Measurements from ENCODE around the gene MSH2.

Gene MSH2

DNA sequence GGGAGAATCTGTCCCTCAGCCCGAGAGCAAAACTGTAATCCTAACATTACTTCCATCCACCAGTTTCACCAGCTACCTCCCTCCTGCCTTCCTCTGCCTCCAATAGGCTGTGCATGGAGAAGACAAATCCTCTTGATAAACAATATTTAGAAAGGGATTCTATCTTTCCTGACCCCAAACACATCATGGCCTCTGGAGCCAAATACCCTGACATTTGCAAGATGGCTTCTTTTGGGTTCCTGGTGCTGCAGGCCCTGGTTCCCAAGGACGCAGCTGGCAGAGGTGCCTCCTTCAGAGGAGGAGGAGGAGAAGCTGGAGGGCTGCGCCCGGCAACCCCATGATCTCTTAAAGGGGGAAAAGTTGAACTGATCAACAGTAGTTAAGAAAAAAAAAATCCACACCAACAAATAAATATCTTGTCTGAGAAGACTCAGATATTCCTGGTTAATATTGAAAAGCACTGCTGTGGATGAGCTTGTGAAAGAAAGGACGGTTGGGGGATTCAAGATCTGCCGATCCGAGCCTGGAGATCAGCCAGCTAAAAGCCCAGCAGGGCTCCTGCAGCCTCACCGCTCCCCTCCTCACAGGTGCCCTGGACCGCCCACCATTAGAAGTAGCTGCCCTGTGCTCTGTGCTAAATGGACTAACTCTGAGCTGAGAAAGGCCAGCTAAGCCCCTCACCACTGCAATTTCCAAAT lies 116.8 kb downstream of the MSH2 start:
- peaks cover 14% of the 10 kb centered on the region; the same call in 1 of the 2 replicates for H3K27me3 ChIP-seq (ENCODE audit: control insufficient read depth, insufficient read depth, low read length)
- no peak overlapping the region for H3K27ac ChIP-seq (ENCODE audit: low read depth, low read length)
- no peak overlapping the region for H3K4me3 ChIP-seq (ENCODE audit: low read depth, low read length)
- no peaks in the 10 kb centered on the region; the same call in 1 of the 2 replicates for H3K36me3 ChIP-seq (ENCODE audit: control insufficient read depth, insufficient read depth, low read length)
- H3K9ac ChIP-seq (ENCODE audit: low read depth, low read length): no peak overlapping the region
- H3K9me3 ChIP-seq (ENCODE audit: control insufficient read depth, insufficient read depth, low read length): no peaks in the 10 kb centered on the region
- H3K4me1 ChIP-seq (ENCODE audit: control insufficient read depth, insufficient read depth, low read length): peaks cover 23% of the 10 kb centered on the region

DNA sequence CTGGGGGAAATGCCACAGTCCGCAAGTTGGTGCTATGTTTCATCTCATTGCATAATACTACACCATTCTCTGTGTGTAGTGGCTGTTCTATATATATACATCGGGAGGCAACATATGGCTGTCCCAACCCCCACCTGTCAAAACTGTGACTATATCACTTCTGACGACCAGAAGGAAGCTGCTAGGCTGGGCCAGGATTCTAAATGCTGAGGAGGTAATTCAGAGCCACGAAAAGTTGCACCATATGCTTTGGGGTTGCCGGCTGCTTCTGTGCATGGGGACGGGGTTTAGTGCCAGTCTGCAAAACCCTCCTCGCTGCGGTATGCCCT lies 117.3 kb downstream of the MSH2 start:
- H3K27me3 ChIP-seq (ENCODE audit: control insufficient read depth, insufficient read depth, low read length): peaks cover 14% of the 10 kb centered on the region; the same call in 1 of the 2 replicates
- H3K9me3 ChIP-seq (ENCODE audit: control insufficient read depth, insufficient read depth, low read length): no peaks in the 10 kb centered on the region
- H3K9ac ChIP-seq (ENCODE audit: low read depth, low read length): no peak overlapping the region
- no peak overlapping the region for H3K27ac ChIP-seq (ENCODE audit: low read depth, low read length)
- no peaks in the 10 kb centered on the region; the same call in 1 of the 2 replicates for H3K36me3 ChIP-seq (ENCODE audit: control insufficient read depth, insufficient read depth, low read length)
- H3K4me1 ChIP-seq (ENCODE audit: control insufficient read depth, insufficient read depth, low read length): peaks cover 23% of the 10 kb centered on the region
- no peak overlapping the region; the same call in 1 of the 2 replicates for H3K4me3 ChIP-seq (ENCODE audit: low read depth, low read length)

DNA sequence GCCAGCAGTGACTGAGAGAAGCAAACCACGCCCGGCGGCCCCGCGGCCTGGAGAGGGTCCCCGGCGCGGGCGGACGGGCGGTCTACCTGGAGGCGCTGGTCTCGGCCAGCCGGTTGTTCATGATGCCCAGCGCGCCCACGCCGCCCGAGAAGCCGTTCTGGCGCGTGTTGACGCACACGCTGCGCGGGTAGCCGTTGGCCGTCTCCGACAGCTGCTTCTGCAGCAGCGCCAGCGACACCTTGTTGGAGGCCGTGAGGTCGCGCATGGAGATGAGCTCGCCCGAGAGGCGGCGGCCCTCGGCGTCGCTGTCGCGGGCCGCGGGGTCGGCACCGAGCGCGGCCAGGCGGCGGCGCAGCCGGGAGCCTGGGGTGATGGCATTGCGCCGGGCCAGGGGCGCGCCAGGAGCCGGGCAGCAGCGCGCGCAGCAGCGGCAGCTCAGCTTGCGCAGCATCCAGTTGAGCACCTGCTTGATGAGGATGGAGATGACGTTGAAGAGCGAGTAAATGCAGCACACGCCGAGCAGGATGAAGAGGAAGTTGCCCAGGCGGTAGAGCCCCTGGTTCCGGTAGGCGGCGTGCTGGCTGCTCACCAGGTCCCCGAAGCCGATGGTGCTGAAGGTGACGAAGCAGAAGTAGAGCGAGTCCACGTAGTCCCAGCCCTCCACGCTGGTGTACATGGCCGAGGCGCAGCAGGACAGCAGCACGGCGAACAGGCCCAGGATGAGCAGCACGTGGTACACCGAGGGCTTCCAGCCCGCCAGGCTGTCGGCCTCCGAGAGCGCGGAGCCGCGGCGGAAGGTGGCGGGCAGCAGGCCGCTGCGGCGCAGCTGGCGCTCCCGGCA lies 118.1 kb downstream of the MSH2 start:
- Histone ChIP-seq H3K4me3 (ENCODE audit: low read depth, low read length) (peak overlapping the region; percentile 42; the same call in 1 of the 2 replicates), H3K36me3 (ENCODE audit: control insufficient read depth, insufficient read depth, low read length) (no peaks in the 10 kb centered on the region; the same call in 1 of the 2 replicates), H3K27ac (ENCODE audit: low read depth, low read length) (no peak overlapping the region), H3K27me3 (ENCODE audit: control insufficient read depth, insufficient read depth, low read length) (peaks cover 14% of the 10 kb centered on the region; the same call in 1 of the 2 replicates), H3K4me1 (ENCODE audit: control insufficient read depth, insufficient read depth, low read length) (peaks cover 19% of the 10 kb centered on the region), H3K9me3 (ENCODE audit: control insufficient read depth, insufficient read depth, low read length) (no peaks in the 10 kb centered on the region), H3K9ac (ENCODE audit: low read depth, low read length) (no peak overlapping the region)

DNA sequence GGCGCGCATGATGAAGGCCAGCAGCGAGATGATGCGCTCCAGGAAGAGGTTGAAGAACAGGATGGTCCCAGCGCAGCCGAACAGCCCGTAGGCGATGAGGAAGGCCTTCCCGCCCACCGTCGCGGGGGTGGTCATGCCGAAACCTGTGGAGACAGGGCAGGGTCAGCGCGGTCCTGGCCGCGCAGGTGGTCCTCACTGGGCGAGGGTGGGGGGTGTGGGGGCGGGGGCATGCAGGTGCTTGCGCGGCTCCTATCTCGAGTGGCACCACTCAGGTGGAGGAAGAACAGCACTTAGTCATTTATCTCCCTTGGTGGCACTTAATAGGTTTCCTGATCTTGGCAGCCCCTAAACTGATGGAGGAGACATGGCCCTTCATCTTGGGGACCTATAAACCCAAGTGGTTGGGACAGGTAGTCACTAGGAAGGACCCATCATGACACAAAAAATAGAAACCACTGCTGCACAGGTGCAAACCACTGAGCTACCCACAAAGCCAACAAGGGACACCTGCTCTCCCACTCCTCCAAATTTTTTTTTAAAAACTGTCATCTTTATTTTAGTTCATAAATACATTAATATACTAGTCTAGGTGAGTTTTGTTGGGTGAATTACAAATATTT lies 118.8 kb downstream of the MSH2 start:
- H3K27me3 ChIP-seq (ENCODE audit: control insufficient read depth, insufficient read depth, low read length): peaks cover 14% of the 10 kb centered on the region; the same call in 1 of the 2 replicates
- peaks cover 12% of the 10 kb centered on the region; the same call in 1 of the 2 replicates for H3K4me1 ChIP-seq (ENCODE audit: control insufficient read depth, insufficient read depth, low read length)
- H3K4me3 ChIP-seq (ENCODE audit: low read depth, low read length): no peak overlapping the region
- H3K9ac ChIP-seq (ENCODE audit: low read depth, low read length): no peak overlapping the region
- no peak overlapping the region for H3K27ac ChIP-seq (ENCODE audit: low read depth, low read length)
- H3K9me3 ChIP-seq (ENCODE audit: control insufficient read depth, insufficient read depth, low read length): no peaks in the 10 kb centered on the region
- H3K36me3 ChIP-seq (ENCODE audit: control insufficient read depth, insufficient read depth, low read length): no peaks in the 10 kb centered on the region; the same call in 1 of the 2 replicates

DNA sequence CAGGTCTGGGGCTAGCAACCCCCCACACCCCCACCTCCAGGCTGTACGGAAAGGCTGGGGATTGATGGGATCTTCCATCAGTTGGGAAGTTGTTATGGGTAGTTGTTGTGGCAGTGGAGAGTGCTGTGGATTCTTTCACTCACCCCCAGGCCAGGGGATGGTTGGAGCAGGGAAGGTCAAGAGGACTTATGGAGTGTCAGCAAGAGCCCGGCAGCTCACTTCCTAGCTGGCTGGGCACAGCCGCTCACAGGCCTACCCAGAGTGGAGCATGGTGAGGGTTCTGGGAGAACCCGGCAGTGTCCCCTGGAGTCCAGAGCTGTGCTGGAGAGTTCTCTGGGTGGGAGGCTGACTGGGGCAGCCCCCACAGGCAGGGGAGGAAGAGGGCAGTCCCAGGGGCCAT lies 122.2 kb downstream of the MSH2 start:
- Histone ChIP-seq H3K9ac (ENCODE audit: low read depth, low read length) (no peak overlapping the region), H3K4me1 (ENCODE audit: control insufficient read depth, insufficient read depth, low read length) (peaks cover 5% of the 10 kb centered on the region; the same call in 1 of the 2 replicates)

DNA sequence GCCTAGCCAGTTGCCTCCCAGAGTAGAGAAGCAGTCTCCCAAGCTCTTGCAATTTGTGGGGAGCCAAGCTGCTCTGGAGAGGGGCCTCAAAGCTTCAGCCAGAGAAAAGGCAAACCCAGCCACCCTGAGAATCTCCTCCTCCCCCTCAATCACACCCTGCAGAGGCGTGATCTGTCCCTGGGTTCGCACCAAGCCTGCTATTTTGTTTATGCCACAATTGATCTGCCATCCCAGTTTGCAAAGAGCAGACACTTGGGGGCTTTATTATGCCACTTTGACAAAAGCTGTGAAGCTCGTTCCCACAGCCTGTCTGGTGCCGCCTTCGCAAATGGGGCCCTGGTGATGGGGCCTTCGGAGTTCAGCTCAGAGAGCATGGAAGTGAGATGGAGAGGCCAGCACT lies 125.5 kb downstream of the MSH2 start:
- no peak overlapping the region for H3K4me3 ChIP-seq (ENCODE audit: low read depth, low read length)
- H3K9ac ChIP-seq (ENCODE audit: low read depth, low read length): no peak overlapping the region
- no peaks in the 10 kb centered on the region for H3K4me1 ChIP-seq (ENCODE audit: control insufficient read depth, insufficient read depth, low read length)
- no peak overlapping the region for H3K27ac ChIP-seq (ENCODE audit: low read depth, low read length)
- H3K9me3 ChIP-seq (ENCODE audit: control insufficient read depth, insufficient read depth, low read length): no peaks in the 10 kb centered on the region
- H3K27me3 ChIP-seq (ENCODE audit: control insufficient read depth, insufficient read depth, low read length): no peaks in the 10 kb centered on the region
- H3K36me3 ChIP-seq (ENCODE audit: control insufficient read depth, insufficient read depth, low read length): peaks cover 3% of the 10 kb centered on the region; the same call in 1 of the 2 replicates

More for the DNA sequence above, 122.2 kb downstream of the MSH2 start:
- peaks cover 13% of the 10 kb centered on the region; the same call in 1 of the 2 replicates for H3K27me3 ChIP-seq (ENCODE audit: control insufficient read depth, insufficient read depth, low read length)
- H3K4me3 ChIP-seq (ENCODE audit: low read depth, low read length): no peak overlapping the region
- no peaks in the 10 kb centered on the region for H3K36me3 ChIP-seq (ENCODE audit: control insufficient read depth, insufficient read depth, low read length)
- no peaks in the 10 kb centered on the region for H3K9me3 ChIP-seq (ENCODE audit: control insufficient read depth, insufficient read depth, low read length)
- H3K27ac ChIP-seq (ENCODE audit: low read depth, low read length): no peak overlapping the region

DNA sequence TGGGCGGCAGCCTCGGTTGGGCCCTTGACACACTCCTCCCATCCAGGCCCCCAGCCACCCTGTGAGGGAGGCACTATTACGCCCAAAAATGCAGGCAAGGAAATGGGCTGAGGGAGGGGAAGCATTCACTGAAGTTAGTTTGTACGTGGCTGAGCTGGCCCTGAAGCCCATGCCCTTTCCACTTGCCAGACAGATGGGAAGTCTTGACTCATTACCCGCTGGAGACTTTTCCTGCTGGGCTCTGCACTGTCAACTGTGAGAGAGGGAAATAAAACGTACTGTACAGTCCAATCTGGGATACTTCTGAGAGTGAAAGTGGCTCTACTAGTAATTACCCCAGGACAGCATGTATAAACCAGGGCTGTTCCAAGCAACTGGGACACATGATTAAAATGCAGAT lies 125.9 kb downstream of the MSH2 start:
- Histone ChIP-seq H3K27me3 (ENCODE audit: control insufficient read depth, insufficient read depth, low read length) (no peaks in the 10 kb centered on the region), H3K36me3 (ENCODE audit: control insufficient read depth, insufficient read depth, low read length) (peaks cover 5% of the 10 kb centered on the region; the same call in 1 of the 2 replicates), H3K4me1 (ENCODE audit: control insufficient read depth, insufficient read depth, low read length) (no peaks in the 10 kb centered on the region), H3K9ac (ENCODE audit: low read depth, low read length) (no peak overlapping the region), H3K27ac (ENCODE audit: low read depth, low read length) (no peak overlapping the region), H3K9me3 (ENCODE audit: control insufficient read depth, insufficient read depth, low read length) (no peaks in the 10 kb centered on the region), H3K4me3 (ENCODE audit: low read depth, low read length) (no peak overlapping the region)

DNA sequence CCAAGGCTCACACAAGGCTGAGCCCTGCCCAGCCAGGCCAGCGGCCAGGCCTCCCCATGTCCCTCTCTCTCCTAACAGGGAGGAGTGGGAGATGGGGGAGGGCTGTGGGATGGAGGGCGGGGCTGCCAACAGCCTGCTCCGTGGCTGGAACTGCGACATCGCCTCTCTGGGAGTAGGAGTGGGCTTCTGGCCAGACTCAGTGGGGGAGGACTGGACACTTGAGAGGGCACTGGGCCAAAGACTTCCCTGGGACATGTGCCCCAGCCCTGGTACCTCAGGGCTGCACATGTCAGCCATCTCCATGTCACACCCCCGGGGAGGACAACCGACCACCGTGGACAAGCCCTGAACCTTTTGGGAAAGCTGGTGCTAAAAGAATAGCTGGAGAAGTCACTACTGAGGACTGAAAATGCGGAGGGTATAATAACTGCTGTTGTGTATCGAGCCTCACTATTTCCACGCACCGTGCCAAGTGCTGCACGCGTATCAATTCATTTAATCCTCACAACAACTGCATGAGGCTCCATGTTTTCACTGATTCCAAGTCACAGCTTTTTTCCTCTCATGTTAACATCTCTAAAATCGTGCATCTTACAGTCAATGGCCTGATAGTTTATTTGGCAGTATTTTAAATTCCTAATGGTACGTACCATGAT lies 127.3 kb downstream of the MSH2 start:
- no peaks in the 10 kb centered on the region for H3K9me3 ChIP-seq (ENCODE audit: control insufficient read depth, insufficient read depth, low read length)
- no peak overlapping the region for H3K9ac ChIP-seq (ENCODE audit: low read depth, low read length)
- no peaks in the 10 kb centered on the region for H3K27me3 ChIP-seq (ENCODE audit: control insufficient read depth, insufficient read depth, low read length)
- H3K4me1 ChIP-seq (ENCODE audit: control insufficient read depth, insufficient read depth, low read length): no peaks in the 10 kb centered on the region
- H3K27ac ChIP-seq (ENCODE audit: low read depth, low read length): no peak overlapping the region
- H3K4me3 ChIP-seq (ENCODE audit: low read depth, low read length): no peak overlapping the region
- H3K36me3 ChIP-seq (ENCODE audit: control insufficient read depth, insufficient read depth, low read length): peaks cover 5% of the 10 kb centered on the region; the same call in 1 of the 2 replicates

DNA sequence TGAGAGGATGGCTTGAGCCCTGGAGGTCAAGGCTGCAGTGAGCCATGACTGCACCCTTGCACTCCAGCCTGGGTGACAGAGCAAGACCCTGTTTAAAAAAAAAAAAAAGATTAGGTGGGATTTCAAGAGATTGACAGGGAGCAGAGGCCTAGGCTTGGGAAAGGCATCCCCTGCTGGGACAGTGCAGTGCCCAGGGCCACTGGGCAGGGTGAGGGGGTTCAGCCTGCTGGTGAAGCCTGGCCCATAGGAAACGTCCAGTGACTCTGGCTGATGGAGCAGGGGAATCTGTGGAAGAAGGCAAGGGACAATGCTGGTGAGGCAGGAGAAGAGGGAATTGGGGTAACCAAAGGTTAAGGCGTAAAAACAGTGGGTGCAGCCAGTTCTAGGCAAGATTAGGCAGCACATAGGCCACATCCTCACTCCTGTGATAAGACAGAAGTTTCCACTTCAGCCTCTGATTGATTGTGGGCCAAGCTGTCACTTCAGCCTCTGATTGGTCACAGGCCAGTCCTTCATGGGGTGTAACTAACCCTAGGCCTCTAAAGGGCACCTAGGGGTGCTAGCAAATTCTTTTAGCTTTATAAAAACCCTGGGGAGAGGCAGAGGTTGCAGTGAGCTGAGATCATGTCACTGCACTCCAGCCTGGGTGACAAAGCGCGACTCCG lies 128.6 kb downstream of the MSH2 start:
- Histone ChIP-seq H3K9ac (ENCODE audit: low read depth, low read length) (no peak overlapping the region), H3K36me3 (ENCODE audit: control insufficient read depth, insufficient read depth, low read length) (peaks cover 5% of the 10 kb centered on the region; the same call in 1 of the 2 replicates), H3K4me1 (ENCODE audit: control insufficient read depth, insufficient read depth, low read length) (no peaks in the 10 kb centered on the region), H3K27me3 (ENCODE audit: control insufficient read depth, insufficient read depth, low read length) (no peaks in the 10 kb centered on the region), H3K4me3 (ENCODE audit: low read depth, low read length) (no peak overlapping the region), H3K27ac (ENCODE audit: low read depth, low read length) (no peak overlapping the region), H3K9me3 (ENCODE audit: control insufficient read depth, insufficient read depth, low read length) (no peaks in the 10 kb centered on the region)

Data from HUES48 (cell line).